ENCODE results near the gene ETS2.

ETS2 gene

GRCh38 chr21:38832664-38833063, 26.9 kb downstream of the ETS2 start:
- no peaks in the 10 kb centered on the region for H3K9me3 ChIP-seq (ENCODE audit: severe bottlenecking)
- no peaks in the 10 kb centered on the region for H3K36me3 ChIP-seq (ENCODE audit: low read depth)
- TF ChIP-seq CTCF (IDR thresholded peaks at IDR 0.05; ENCODE audit: poor library complexity, severe bottlenecking): no peak
- no peak for DNase-seq (ENCODE audit: low spot score)
- no peak for ATAC-seq (ENCODE audit: low read depth)
- H3K27ac ChIP-seq (ENCODE audit: poor library complexity, severe bottlenecking): peak overlapping the region; percentile 66
- H3K4me3 ChIP-seq (ENCODE audit: severe bottlenecking): no peak overlapping the region
- H3K27me3 ChIP-seq (ENCODE audit: insufficient read depth, poor library complexity, severe bottlenecking): no peaks in the 10 kb centered on the region
- peaks cover 11% of the 10 kb centered on the region for H3K4me1 ChIP-seq (ENCODE audit: insufficient read depth, poor library complexity, severe bottlenecking)

DNA sequence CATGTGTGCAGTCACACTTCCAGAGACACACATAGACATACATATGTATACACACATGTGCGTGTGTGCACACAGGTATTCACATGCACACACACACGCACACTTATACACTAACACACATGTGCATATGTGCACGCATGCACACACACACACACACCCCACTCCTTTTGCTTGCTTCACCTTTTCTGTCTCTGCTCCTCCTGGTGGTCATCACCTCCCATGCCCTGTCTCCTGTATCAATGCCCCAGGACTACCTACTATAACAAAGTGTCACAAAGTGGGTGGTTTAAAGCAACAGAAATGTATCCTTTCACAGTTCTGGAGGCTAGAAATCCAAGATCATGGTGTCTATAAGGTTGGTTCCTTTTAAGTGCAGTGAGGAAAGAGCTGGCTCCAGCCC, 27.4 kb downstream of the ETS2 start:
- Histone ChIP-seq H3K4me1 (ENCODE audit: insufficient read depth, poor library complexity, severe bottlenecking) (peaks cover 15% of the 10 kb centered on the region), H3K27ac (ENCODE audit: poor library complexity, severe bottlenecking) (no peak overlapping the region), H3K27me3 (ENCODE audit: insufficient read depth, poor library complexity, severe bottlenecking) (no peaks in the 10 kb centered on the region), H3K36me3 (ENCODE audit: low read depth) (no peaks in the 10 kb centered on the region), H3K4me3 (ENCODE audit: severe bottlenecking) (no peak overlapping the region), H3K9me3 (ENCODE audit: severe bottlenecking) (no peaks in the 10 kb centered on the region)
- ATAC-seq (ENCODE audit: low read depth) (no peak), DNase-seq (ENCODE audit: low spot score) (no peak)
- no peak for TF ChIP-seq CTCF (IDR thresholded peaks at IDR 0.05; ENCODE audit: poor library complexity, severe bottlenecking)

- no peak for ATAC-seq (ENCODE audit: low read depth)
- no peak overlapping the region for H3K27ac ChIP-seq (ENCODE audit: poor library complexity, severe bottlenecking)
Observed at GRCh38 chr21:38834725-38835124, 29.0 kb downstream of the ETS2 start.

GRCh38 chr21:38837806-38838461, 32.2 kb downstream of the ETS2 start:
- TF ChIP-seq CTCF (IDR thresholded peaks at IDR 0.05; ENCODE audit: poor library complexity, severe bottlenecking): no peak
- H3K27ac ChIP-seq (ENCODE audit: poor library complexity, severe bottlenecking): peak overlapping the region; percentile 98
- no peaks in the 10 kb centered on the region for H3K27me3 ChIP-seq (ENCODE audit: insufficient read depth, poor library complexity, severe bottlenecking)

More at GRCh38 chr21:38834725-38835124, 29.0 kb downstream of the ETS2 start:
- no peak for TF ChIP-seq CTCF (IDR thresholded peaks at IDR 0.05; ENCODE audit: poor library complexity, severe bottlenecking)
- H3K4me3 ChIP-seq (ENCODE audit: severe bottlenecking): no peak overlapping the region
- no peak for DNase-seq (ENCODE audit: low spot score)
- H3K9me3 ChIP-seq (ENCODE audit: severe bottlenecking): no peaks in the 10 kb centered on the region
- H3K36me3 ChIP-seq (ENCODE audit: low read depth): no peaks in the 10 kb centered on the region
- no peaks in the 10 kb centered on the region for H3K27me3 ChIP-seq (ENCODE audit: insufficient read depth, poor library complexity, severe bottlenecking)
- peaks cover 31% of the 10 kb centered on the region for H3K4me1 ChIP-seq (ENCODE audit: insufficient read depth, poor library complexity, severe bottlenecking)

DNA sequence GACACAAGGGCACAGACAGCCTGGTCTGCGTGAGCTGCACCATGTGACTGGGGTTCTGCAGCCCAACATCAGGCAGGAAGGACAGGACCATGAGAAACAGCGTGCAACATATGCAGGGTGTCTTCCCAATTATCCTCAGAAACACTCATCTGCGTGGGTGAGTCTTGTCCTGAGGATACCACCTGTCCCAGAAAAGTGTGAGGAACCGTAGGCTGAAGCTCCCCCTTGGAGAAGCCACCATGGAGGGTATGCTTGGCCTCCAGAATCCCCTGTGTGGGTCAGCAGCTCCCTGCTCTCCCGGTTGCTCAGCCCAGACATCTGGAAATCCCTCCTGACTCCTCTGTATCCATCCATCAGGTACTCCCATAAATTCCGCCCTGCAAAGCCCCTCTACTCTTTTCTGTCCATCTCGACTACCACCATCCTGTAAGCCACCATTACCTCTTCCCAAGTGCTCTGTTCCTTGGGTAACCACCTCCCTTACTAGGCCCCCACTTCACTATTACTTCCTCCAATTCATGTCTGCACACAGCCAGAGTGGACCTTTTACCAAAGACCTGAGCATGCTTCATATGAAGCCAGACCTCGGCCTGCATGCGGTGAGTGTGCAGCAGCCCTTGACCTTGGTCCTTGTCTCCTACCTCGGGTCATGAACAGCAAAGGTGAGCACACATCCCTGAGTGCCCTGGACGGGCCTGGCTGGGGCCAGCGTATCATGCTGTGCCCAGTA, 33.0 kb downstream of the ETS2 start:
- Histone ChIP-seq H3K4me3 (ENCODE audit: severe bottlenecking) (no peak overlapping the region), H3K27me3 (ENCODE audit: insufficient read depth, poor library complexity, severe bottlenecking) (no peaks in the 10 kb centered on the region), H3K4me1 (ENCODE audit: insufficient read depth, poor library complexity, severe bottlenecking) (peaks cover 28% of the 10 kb centered on the region), H3K36me3 (ENCODE audit: low read depth) (no peaks in the 10 kb centered on the region), H3K9me3 (ENCODE audit: severe bottlenecking) (no peaks in the 10 kb centered on the region), H3K27ac (ENCODE audit: poor library complexity, severe bottlenecking) (peak overlapping the region; percentile 98)
- no peak for TF ChIP-seq CTCF (IDR thresholded peaks at IDR 0.05; ENCODE audit: poor library complexity, severe bottlenecking)
- DNase-seq (ENCODE audit: low spot score) (no peak), ATAC-seq (ENCODE audit: low read depth) (peak; percentile 29)

More at GRCh38 chr21:38837806-38838461, 32.2 kb downstream of the ETS2 start:
- no peak for DNase-seq (ENCODE audit: low spot score)
- Histone ChIP-seq H3K36me3 (ENCODE audit: low read depth) (no peaks in the 10 kb centered on the region), H3K4me3 (ENCODE audit: severe bottlenecking) (no peak overlapping the region), H3K4me1 (ENCODE audit: insufficient read depth, poor library complexity, severe bottlenecking) (peaks cover 24% of the 10 kb centered on the region), H3K9me3 (ENCODE audit: severe bottlenecking) (no peaks in the 10 kb centered on the region)
- ATAC-seq (ENCODE audit: low read depth): no peak
